GM21447 (cell line): ENCODE measurements around the gene TEDC1.

Source experiments
- ATAC-seq: cut with Tn5 transposase; IDR thresholded peaks from one replicate; pipeline ENCODE4 v1.9.1; 2021; ENCODE audit not compliant: unreplicated experiment

Gene TEDC1

DNA sequence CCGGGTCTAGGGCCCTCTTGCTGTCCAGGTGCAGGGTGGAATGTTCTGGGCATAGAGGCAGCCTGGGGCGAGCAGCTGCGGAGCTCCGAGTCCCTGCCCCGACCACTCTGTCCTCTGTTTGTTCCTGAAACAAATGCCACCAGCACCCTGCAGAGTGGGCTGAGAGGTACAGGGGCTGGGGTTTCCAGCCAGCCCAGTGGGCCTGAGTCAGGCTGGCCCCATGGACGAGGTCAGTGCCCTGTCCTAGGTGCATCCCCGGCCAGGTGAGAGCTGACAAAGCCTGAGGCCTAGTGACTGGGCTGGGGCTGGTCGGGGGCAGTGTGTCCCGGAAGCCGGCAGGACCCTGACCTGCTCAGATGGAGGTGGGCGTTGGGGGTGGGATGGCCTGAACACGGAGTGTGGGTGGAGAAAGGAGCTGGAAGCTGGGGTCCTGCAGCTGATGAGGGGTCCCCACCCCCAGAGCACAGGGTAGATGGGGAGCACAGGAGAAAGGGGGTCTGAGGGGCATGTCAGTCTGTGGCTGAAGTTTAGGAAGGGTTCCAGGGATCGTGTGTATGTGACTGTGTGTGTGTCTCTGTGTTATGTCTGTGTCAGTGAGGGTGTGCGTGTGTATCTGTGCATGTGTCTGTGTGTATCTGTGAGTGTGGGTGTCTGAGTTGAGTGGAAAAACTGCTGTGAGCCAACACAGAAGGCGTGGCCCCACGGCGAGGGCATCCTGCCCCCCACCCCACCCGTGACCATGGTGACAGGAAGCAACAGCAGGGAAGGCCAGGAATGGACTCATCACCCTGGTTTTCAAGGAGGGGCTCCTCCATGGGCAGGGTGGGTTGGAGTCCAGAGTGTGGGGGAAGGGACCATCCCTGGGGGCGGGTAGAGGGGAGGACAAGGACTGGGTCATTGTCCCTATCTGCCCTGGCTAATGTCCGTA, 6.7 kb upstream of the TEDC1 start:
- no peak for ATAC-seq

DNA sequence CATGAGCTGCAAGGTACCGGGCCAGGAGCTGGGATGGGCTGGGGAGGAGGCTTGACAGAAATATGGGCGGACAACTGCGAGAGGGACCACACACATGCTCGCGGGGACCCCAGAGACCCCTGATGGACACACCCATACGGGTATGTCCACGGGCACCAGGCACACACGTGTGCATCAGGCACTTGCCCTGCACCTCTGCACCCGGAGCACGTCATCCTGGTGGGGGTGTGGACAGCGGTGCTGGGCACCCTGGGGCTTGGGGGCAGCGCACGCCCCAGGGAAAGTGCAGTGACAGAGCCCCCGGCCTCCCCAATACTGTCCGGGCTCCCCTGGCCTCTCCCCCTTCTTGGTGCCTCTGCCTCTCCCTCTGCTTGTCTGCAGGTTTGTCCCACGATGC, 6.1 kb upstream of the TEDC1 start:
- no peak for ATAC-seq

DNA sequence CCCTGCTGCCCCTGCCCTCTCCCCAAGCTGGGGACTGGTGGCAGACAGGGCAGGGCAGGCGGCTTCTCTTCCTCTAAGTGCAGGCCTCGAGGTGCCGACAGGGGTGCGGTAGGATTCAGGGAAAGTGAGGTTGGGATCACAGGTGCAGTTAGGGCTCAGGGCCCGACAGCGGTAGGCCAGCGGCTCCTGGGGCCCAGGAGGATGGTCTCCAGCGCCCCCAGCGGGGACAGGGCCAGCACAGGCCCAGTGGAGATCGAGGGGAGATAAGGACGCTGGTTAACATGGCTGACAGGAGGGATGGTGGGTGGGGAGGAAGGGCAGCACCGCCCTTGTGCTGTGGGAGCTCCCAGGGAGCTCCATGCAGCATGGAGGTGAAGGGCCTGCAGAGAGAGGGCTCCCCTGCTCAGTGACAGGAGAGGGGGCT, 5.3 kb upstream of the TEDC1 start:
- ATAC-seq = no peak

DNA sequence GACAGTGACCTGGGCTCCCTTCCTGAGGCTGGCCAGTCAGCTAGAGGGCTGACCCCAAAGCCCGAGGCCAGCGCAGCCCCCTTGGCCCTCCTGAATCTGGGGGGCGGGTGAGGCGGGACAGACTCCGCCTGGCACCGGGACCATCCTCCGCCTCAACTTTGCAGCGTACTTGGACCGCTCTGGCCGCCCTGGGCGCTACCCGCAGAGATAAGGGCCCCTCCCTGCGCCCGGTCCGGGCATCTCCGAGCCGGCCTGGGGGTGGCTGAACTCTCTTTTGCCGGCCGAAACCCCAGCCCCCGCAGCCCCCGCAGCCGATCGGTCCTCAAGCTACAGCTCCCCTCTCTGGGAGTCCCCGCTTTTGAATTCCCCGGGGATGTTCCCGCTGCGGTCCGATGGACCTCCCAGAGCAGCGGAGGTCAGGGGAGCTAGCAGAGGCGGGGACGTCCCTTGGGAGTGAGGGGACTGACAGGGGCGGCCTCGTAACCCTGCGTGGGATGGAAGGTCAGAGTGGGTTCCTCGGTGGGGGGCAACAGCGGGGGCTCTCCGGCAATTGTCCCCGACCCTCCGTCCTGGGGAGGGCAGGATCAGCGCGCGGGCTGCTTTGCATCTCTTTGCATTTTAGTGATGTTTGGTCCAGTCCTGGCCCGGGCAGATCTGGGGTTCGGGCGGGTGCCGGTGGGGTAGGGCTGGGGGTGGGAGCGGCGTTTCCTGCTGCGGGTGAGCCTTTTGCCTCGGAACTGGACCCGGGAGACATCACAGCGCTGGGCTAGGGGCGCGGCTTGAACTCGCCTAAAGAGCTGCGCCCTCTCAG, 4.7 kb upstream of the TEDC1 start, which contains the start of gene CRIP1:
CRIP1 (plus strand) TSS at position 724 of the 811 bp plus-strand sequence. CDS start 374 bp downstream, outside the sequence.
- ATAC-seq = no peak

DNA sequence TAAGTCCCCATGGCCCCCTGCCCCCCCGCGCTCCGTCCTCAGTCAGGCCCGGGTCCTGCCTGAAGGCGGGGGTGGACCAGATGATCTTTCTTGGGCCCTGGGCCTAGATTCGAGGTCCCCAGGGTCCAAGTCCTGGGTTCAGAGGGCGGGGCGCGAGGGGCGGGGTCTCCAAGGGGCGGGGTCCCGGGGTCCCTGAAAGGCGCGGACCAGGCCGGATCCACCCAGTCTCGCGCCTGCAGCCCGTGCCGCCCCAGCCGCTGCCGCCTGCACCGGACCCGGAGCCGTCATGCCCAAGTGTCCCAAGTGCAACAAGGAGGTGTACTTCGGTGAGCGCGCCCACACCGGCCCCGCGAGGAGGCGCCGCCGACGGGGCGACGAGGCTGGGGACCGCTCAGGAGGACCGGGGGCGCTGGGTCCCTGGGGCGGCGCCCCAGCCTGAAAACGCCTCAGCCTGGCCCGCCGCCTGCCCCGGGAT, 4.0 kb upstream of the TEDC1 start:
- ATAC-seq = no peak

DNA sequence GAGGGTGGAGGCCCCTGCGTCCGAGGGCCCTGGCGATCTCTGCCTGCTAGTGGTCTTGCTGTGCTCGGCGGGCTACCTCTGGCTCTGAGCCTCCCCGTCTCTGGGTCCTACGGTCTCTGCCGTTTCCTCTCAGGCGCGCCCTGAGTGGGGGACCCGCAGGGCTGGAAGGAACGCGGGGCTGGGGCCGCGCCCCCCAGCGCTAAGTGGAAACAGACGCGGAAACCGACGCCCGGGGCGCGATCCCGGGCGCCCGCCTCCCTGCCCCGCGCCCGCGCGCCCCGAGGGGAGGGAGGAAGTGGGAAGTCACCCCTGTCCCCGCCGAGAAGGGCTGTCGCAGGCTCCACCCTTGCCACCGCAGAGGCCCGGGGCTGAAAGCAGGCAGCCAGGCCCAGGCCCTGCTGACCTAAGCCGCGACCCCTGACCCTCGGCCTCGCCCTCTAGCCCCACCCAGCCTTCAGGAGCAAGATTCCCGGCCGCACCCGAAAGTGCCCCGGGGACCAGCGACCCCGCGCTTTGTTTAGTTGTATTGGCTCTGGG, 3.5 kb upstream of the TEDC1 start:
- ATAC-seq = no peak

DNA sequence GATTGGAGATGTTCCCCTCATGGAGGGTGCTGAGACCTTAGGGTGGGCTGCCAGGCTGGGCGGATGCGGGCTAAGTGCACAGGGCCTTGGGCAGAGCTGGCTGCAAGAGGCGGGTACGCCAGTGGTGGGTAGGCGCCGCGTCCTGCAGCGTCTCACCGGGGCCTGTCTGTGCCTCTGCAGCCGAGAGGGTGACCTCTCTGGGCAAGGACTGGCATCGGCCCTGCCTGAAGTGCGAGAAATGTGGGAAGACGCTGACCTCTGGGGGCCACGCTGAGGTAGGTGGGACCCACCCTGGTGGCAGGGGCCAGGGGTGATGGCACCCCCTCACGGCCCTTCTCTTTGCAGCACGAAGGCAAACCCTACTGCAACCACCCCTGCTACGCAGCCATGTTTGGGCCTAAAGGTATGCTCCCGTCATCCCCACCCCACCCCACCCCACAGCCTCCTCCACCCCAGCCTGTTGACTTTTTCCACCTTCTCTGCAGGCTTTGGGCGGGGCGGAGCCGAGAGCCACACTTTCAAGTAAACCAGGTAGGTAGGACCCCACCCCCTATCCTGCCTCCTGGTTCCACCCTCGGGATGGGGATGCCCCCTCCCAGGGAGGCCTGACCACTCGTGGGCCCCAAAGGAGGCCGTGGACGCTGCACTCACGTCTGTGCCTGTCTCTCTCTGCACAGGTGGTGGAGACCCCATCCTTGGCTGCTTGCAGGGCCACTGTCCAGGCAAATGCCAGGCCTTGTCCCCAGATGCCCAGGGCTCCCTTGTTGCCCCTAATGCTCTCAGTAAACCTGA, 2.9 kb upstream of the TEDC1 start:
- ATAC-seq = no peak

DNA sequence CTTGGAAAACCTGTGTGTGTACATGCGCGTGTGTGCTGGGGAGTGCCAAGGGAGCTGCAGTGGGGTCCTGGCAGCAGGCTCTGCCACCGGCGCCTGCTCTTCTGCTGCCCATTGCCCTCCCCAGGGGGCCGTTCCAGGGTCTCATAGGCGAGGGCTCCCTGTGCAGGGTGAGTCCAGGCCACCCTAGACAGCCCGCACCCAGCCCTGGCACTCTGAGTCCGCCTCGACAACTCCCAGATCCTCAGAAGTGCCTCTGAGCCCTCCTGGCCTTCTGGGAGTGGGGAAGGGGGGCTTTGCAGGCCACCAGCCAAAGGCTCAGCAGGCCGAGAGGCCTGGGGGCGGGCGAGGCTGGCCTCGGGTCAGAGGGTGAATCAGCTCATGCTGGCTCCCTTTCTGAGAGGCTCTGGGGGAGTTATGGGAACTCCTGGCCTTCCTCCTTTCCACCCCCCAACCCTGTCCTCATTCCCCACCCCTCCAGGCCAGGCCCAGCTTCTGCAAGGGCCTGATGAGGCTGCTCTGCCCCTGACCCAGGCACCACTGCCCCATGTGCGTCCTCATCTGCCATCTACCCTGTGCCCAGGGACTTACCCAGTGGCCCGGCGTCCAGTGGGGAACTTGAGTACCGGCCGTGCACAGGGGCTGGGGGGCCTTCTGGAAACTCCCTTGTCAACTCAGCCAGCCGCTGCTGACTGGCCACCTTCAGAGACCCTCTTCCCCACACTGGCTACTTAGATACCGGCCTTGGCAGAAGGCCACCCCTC, 2.1 kb upstream of the TEDC1 start:
- no peak for ATAC-seq

DNA sequence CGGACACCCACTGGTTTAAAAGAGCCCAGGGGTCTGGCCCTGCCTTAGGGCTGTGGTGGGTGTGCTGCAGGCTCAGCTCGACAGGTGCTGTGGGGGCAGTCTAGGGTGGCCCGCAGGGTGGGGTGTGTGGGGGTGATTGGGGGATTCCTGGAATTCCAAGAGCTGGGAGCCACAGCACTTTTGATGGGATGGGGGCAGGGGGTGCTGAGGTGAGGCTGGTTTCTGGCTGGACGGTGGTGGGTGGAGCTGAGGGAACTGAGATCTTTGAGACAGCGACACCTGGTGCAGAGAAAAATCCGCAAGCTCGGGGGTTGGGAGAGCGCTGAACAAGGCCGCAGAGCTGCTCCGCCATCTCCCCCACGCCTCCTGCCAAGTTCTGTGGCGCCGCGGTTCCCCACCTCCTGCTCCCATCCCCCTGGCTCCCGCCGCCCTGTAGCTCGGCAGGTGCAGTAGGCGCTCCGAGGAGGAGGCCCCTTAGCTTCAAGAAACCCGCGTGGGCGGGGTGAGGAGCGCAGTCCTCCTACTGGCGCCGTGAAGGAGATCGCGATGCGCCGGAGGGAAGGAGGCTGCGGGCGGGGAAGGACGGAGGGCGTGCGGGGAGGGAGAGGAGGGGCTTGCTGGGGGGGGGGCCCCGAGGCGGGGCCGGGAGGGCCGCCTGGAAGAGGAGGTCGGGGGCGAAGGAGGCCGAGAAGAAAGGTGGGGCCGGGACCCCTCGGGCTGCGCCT, 1.3 kb upstream of the TEDC1 start:
- peak; percentile 21 for ATAC-seq

DNA sequence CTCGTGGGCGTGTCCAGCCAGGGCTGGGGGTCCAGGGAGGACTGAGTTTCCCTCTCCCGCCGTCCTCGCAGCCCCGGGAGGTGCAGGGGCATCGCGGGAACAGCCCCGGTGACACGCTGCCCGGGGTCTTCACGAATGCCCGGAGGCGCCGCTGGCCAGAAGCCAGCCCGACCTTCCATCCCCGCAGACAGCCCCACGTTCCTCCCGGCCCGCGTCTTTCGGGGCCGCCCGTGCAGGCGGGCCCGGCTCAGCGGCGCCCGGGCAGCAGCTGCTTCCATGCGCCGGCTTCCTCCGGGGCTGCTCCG, 827 bp upstream of the TEDC1 start:
- ATAC-seq = peak; percentile 0

DNA sequence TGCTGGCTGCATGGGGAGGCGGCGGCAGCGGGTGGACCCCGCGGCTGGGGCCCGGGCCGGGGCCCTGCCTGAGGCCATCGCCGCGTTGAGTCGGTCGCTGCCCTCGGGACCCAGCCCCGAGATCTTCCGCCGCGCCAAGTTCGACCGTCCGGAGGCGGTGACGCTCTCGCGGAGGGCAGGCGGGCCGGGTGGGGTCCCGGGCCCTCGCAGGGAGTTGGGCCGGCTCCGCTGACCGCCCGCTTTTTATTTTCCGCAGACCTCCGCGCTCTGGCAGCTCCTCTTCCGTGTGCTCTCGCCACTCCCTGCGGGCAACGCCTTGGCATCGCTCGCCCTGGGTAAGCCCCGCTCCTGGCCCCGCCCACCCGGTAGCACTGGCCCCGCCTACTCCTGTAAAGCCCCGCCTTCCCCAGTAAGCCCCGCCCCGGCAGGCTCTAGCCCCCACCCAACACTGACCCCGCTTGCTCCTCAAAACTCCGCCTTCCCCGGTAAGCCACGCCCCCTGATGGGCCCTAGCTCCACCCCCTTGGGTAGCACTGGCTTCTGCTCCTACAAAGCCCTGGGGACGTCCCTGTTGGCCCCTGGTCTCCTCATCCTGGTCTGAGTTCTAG, 424 bp downstream of the TEDC1 start:
- ATAC-seq = no peak

DNA sequence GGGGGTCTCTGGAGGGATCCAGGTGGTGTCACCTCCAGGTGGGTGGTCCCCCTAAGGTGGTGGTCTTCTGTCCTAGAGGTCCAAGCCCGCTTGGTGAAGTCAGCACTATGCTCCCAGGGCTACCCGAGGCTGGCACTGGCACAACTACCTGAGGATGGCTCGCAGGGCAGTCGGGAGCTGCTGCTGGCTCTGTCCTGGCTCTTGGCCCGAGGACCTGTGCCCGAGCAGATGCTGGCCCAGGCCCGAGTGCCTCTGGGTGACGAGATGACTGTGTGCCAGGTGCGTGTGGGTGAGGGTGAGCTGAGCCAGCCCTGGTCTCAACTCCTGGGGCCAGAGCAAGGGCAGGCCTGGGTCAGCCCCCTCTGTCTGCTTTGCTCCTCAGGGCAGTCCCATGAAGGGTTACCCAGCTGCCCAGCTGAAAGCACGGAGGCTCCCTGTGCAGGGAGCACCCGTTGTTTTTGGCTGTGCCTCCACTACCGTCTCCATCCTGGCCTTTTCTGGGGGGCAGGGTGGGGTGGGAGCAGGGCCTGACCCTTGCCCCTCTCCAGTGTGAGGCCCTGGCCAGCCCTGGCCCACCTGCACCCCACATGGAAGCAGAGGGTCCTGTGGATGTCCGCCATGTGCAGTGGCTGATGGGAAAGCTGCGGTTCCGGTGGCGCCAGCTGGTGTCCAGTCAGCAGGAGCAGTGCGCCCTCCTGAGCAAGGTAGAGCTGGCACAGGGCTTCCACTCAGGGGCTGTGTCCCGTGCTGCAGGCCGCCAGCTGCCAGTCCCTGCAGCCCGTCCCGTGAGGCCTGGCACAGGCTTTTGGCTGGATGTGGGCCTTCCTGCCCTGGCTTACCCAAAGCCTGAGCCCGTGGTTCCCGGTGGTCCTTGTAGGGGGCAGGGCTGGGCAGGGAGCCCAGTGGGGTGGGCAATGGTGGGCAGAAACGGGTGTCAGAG, 1.3 kb downstream of the TEDC1 start:
- ATAC-seq = no peak

DNA sequence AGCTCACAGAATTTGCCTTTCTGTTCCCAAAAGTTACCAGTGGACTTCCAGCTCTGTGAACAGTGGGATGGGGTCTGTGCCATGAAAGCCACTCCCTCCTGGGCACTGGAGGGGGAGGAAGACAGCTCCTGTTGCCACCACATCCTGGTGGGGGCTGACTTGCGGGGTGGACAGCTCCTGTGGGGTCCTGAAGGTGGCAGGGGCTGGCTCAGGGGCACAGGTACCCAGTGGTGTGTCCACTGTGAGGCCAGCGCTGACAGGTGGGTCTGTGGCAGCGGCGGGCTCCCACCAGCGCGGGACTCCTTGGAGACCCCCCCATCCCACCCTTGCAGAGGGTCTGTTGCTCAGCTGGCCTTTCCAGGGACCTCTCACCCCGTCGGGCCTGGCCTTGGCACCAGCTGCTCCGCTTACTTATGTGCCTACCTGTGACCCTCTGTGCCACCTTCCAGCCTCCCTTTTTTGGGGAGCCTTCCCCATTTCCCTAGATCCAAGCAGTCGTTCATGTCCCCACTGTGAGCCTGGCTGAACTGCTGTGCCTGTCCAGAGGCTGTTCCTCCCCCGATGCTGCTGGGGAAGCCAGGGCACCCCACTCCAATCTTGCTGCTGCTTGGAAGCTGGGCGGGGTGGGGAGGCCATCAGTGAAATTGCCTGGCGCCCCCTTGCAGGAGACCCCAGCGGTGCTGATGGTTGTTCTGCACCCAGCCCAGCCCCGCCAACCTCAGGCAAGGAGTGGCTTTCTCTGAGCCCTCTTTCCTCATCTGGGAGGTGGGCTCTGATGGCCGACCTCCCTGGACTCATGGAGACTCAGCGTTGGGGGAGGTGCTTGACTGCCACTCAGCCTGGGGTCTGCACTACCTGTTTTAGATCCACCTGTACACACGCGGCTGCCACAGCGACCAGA, 2.2 kb downstream of the TEDC1 start:
- no peak for ATAC-seq

DNA sequence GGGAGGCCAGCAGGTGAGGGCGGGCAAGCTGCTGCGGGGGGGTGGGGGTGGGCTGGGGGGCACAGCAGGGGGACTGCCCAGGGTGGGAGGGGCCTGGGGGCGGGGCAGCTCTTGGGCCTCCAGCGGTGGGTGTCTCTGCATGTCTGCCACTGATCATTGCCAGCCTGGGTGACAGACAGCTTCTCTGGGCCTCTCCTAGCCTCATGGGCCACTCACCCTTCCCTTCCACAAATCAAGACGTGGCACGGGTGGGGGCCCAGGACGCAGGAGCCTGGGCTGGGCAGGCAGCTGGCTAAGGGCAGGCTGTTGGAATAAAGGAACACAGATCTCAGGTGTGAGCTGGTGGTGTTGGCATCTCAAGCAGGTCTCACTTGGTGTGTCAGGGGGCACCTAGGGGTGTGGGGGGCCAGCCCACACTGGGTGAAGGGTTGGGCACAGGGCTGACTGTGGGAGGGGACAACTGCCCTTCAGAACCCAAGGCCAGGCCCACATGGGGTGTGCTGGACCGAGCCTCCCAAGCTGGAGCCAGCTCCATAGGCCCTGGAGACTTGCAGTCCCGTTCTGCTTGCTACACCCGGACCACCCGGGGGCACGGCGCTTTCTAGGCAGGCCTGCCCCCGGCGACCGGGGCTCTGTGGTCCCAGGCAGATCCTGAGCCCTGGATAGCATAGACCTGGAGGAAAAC, 3.0 kb downstream of the TEDC1 start:
- ATAC-seq = no peak

DNA sequence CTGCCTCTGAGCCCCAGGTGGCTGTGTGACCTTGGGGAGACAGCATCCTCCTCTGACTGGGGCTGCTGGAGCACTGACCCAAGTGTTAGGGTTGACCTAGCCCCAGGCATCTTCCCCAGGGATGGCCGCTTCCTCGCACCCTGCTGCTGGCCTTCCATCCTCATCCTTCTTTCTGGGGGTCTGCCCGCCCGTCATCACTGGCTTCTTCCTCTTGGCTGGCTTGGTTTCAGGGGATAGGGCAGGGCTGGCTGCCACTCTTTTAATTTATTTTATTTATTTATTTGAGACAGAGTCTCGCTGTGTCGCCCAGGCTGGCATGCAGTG, 3.5 kb downstream of the TEDC1 start:
- ATAC-seq = no peak

DNA sequence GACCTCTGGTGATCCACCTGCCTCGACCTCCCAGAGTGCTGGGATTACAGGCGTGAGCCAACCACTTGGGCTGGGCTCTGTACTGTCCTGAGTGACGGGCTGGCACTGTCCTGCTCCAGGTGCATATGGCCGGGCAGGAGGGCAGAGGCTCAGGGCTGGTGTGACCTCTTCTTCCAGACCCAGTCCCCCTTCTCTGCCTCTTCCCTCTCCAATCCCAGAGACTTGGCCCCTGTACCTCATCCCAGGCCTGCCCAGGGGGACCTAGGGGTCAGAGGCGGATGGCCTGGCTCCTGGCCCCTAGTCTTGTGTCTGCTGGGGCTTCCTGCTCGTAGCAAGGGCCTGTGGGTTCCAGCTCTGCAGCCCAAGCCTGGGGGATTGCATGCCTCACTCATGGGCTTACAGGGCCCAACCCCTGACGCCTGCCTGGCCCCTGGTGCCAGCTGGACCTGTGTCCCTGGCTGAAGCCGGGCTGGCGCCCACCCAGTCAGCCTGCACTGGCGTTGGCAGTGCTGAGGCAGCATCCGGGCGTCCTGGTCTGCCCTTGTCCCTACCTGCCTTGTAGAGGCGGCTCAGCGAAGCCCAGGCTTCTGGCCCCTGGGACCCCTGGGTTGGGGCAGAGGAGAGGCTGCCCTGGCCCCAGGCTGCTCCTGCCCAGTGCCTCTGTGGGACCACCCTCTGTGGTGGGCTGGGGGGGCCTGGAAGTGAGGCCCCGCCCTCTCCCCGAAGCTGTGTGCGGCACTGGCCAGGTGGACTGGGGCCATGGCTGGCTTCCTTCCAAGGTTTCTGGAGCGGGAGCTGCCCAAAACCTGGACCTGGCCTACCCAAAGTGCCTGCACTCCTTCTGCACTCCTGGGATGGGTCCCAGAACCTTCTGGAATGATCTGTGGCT, 4.3 kb downstream of the TEDC1 start:
- ATAC-seq = no peak
